Mucosa of rectum (tissue), 2 donors: ENCODE data around the gene ENTPD2.
A peak's percentile ranks its signal among the peaks of the same experiment; 100 is the strongest.

ENCODE experiments used
- H3K27ac ChIP-seq, 2 donors: one replicate each; pipeline ENCODE4 v1.7.0; 2013; ENCODE audit warnings: inconsistent platforms in 2 of 2, low read depth in 2 of 2, low read length in 2 of 2
- H3K27me3 ChIP-seq, 2 donors: one replicate each; pipeline ENCODE4 v1.7.0; 2013; ENCODE audit warnings: low read length in 2 of 2; ENCODE audit not compliant: control insufficient read depth in 2 of 2, insufficient read depth in 2 of 2
- H3K36me3 ChIP-seq, 2 donors: one replicate each; pipeline ENCODE4 v1.7.0; 2013; ENCODE audit warnings: low read length in 2 of 2; ENCODE audit not compliant: control insufficient read depth in 2 of 2, insufficient read depth in 2 of 2
- H3K4me1 ChIP-seq, 2 donors: one replicate each; pipeline ENCODE4 v1.7.0; 2013; ENCODE audit warnings: low read length in 2 of 2, mild to moderate bottlenecking in 1 of 2; ENCODE audit not compliant: control insufficient read depth in 2 of 2, insufficient read depth in 2 of 2
- H3K4me3 ChIP-seq, 2 donors: one replicate each; pipeline ENCODE4 v1.7.0; 2013; ENCODE audit warnings: low read length in 2 of 2
- H3K9ac ChIP-seq, 2 donors: one replicate each; pipeline ENCODE4 v1.7.0; 2013; ENCODE audit warnings: low read length in 2 of 2, low read depth in 1 of 2, mild to moderate bottlenecking in 1 of 2
- H3K9me3 ChIP-seq, 2 donors: one replicate each; pipeline ENCODE4 v1.7.0; 2013; ENCODE audit warnings: low read length in 2 of 2; ENCODE audit not compliant: control insufficient read depth in 2 of 2
- donor health status: healthy.
- donor health status: Normal muscosa, but diverticular disease.

The ENTPD2 gene

DNA sequence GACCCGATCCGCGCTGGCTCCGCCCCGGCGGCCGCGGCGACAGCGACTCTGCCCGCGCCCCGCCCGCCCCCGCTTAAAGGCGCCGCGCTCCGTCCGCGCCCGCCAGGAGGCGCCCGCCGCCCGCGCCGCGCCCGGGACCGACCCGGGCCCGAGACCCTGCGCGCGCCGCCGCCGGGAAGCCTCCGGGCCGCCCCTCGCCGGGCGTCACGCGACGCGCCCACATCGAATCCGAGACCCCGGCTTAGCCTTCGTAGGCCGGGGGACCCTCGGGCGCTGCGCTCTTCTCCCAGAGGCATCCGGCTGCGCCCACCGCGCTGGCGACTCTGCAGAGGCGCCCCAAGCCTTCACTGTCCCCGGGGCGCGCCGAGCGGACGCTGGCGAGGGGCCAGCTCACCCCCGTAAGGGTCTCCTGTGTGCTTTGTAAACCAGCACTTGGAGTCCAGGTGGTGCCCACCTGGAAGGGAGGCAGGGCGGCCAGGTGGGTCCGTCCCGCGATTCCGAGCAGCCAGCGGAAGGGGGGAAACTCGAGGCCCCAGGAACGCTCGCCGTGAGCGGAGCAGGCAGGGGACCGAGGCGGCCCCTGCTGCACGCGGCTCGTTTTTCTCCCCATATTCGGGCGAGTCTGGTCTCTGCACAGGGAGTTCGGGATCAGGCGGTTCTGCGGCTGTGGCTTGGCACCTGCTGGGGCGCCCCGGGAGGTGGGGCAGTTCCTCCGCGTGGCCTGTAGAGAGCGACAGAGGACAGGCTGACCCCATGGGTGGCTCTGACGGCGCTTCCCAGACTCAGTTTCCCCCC, 25.4 kb downstream of the ENTPD2 start:
- H3K4me3 ChIP-seq: peak overlapping the region; percentile 57 to 69
- H3K9ac ChIP-seq: peak overlapping the region; percentile 60 to 83
- no peaks in the 10 kb centered on the region for H3K9me3 ChIP-seq
- no peaks in the 10 kb centered on the region for H3K27me3 ChIP-seq
- no peaks in the 10 kb centered on the region for H3K36me3 ChIP-seq
- H3K4me1 ChIP-seq: peaks cover 42 to 45% of the 10 kb centered on the region in 2 donors
- peak overlapping the region in 1 of 2 donors; percentile 21 for H3K27ac ChIP-seq

- Histone ChIP-seq H3K4me3 (peak within 1 kb of the TSS; percentile 57 to 69), H3K36me3 (no peaks in the 10 kb centered on the region), H3K9ac (peak within 1 kb of the TSS; percentile 60 to 83), H3K9me3 (no peaks in the 10 kb centered on the region), H3K4me1 (peaks cover 48 to 51% of the 10 kb centered on the region in 2 donors), H3K27ac (peak within 1 kb of the TSS in 1 of 2 donors; percentile 21), H3K27me3 (no peaks in the 10 kb centered on the region)
These were observed 26.2 kb downstream of the ENTPD2 start, which contains the start of gene ABCA2 for GRCh38 chr9:137027369-137028262. Gene ABCA2, minus strand, starts transcription at chr9:137028237. Its CDS starts 97 bp downstream, at chr9:137028140.

GRCh38 chr9:137026828-137027227, 27.0 kb downstream of the ENTPD2 start:
- no peaks in the 10 kb centered on the region for H3K9me3 ChIP-seq
- peak overlapping the region; percentile 47 to 57 for H3K4me3 ChIP-seq
- peaks cover 51 to 53% of the 10 kb centered on the region in 2 donors for H3K4me1 ChIP-seq
- H3K36me3 ChIP-seq: no peaks in the 10 kb centered on the region
- no peak overlapping the region for H3K27ac ChIP-seq
- no peaks in the 10 kb centered on the region for H3K27me3 ChIP-seq
- H3K9ac ChIP-seq: peak overlapping the region in 1 of 2 donors; percentile 55

GRCh38 chr9:137026384-137026783, 27.5 kb downstream of the ENTPD2 start:
- no peak overlapping the region for H3K4me3 ChIP-seq
- H3K36me3 ChIP-seq: no peaks in the 10 kb centered on the region
- H3K9me3 ChIP-seq: no peaks in the 10 kb centered on the region
- H3K27me3 ChIP-seq: no peaks in the 10 kb centered on the region
- no peak overlapping the region for H3K9ac ChIP-seq
- H3K4me1 ChIP-seq: peaks cover 54% of the 10 kb centered on the region in 2 donors
- H3K27ac ChIP-seq: no peak overlapping the region

DNA sequence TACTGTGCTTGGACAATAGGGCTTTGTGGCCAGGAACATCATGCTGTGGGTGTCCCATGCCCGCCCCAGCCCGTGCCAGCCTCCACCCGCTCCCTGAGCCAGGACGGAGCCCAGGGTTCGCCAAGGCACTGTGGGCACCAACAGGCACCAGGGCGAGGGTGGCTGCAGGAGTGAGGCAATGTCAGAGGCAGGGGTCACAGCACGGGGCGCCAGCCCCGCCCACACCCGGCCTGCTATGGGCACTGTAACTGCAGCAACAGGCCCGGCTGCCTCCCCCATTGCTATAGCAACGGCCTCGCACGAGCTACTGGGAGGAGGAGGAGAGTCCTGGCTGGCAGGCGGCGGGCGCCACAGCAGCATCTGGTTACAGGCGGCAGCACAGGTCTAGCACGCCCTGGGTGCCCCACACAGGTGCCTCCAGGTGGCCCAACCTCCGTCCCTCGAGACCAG, 28.3 kb downstream of the ENTPD2 start:
- no peak overlapping the region for H3K4me3 ChIP-seq
- no peak overlapping the region for H3K9ac ChIP-seq

GRCh38 chr9:137023583-137023991, 30.3 kb downstream of the ENTPD2 start:
- H3K27me3 ChIP-seq: no peaks in the 10 kb centered on the region
- H3K36me3 ChIP-seq: no peaks in the 10 kb centered on the region
- peaks cover 29 to 39% of the 10 kb centered on the region in 2 donors for H3K4me1 ChIP-seq
- no peak overlapping the region for H3K27ac ChIP-seq
- H3K9ac ChIP-seq: no peak overlapping the region
- no peak overlapping the region for H3K4me3 ChIP-seq
- no peaks in the 10 kb centered on the region for H3K9me3 ChIP-seq

More for the DNA sequence above, 28.3 kb downstream of the ENTPD2 start:
- Histone ChIP-seq H3K27me3 (no peaks in the 10 kb centered on the region), H3K9me3 (no peaks in the 10 kb centered on the region), H3K36me3 (no peaks in the 10 kb centered on the region), H3K27ac (no peak overlapping the region), H3K4me1 (peaks cover 46 to 55% of the 10 kb centered on the region in 2 donors)

DNA sequence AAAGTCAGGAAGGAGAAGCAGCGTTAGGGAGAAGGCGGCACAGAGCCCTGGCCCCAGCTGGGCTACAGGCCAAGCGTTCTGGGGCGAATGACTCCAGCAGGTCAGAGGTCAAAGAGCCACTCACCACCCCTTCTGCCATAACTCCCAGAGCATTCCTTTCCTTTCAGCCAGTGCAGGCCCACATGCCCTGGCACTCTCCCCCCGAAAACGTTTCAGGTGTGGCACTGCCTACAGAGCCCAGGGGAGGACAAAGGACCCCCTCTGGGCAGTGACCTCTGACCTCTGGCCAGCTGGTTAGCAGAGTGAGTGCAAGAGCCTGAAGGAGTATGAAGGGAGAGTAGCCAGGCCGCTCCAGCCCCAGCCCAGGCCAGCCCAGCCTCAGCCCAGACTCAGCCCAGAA, 30.7 kb downstream of the ENTPD2 start:
- peak overlapping the region in 1 of 2 donors; percentile 2 for H3K9ac ChIP-seq
- H3K27me3 ChIP-seq: no peaks in the 10 kb centered on the region
- no peak overlapping the region for H3K27ac ChIP-seq
- no peaks in the 10 kb centered on the region for H3K36me3 ChIP-seq
- no peaks in the 10 kb centered on the region for H3K9me3 ChIP-seq
- H3K4me1 ChIP-seq: peaks cover 26 to 36% of the 10 kb centered on the region in 2 donors
- no peak overlapping the region for H3K4me3 ChIP-seq

DNA sequence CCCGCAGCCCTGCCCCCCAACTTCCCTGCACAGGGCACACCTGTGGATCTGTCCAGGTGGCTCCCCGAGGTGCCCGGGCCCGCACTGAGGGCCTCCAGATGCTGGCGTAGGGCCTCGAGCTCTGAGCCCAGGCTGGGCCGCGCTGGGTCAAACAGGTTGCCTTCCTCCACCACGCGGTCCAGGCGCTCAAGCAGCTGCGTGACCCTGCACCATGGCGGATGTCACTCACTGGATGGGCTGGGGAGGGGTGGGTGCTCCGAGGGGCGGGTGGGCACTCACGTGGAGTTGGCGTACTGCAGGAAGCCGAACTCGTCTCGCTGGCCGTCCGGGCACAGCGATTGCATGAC, 31.2 kb downstream of the ENTPD2 start:
- H3K4me3 ChIP-seq: peak overlapping the region in 1 of 2 donors; percentile 13
- H3K36me3 ChIP-seq: no peaks in the 10 kb centered on the region
- no peaks in the 10 kb centered on the region for H3K9me3 ChIP-seq
- H3K27ac ChIP-seq: peak overlapping the region; percentile 85 to 87
- peak overlapping the region in 1 of 2 donors; percentile 47 for H3K9ac ChIP-seq
- H3K27me3 ChIP-seq: no peaks in the 10 kb centered on the region
- peaks cover 25 to 35% of the 10 kb centered on the region in 2 donors for H3K4me1 ChIP-seq

- Histone ChIP-seq H3K4me3 (peak overlapping the region in 1 of 2 donors; percentile 13), H3K27ac (peak overlapping the region; percentile 85 to 87), H3K36me3 (peaks cover 3 to 4% of the 10 kb centered on the region in 2 donors)
These were observed 31.7 kb downstream of the ENTPD2 start for GRCh38 chr9:137021979-137022661.

More at GRCh38 chr9:137021979-137022661, 31.7 kb downstream of the ENTPD2 start:
- H3K4me1 ChIP-seq: peaks cover 20 to 30% of the 10 kb centered on the region in 2 donors
- no peaks in the 10 kb centered on the region for H3K9me3 ChIP-seq
- H3K27me3 ChIP-seq: no peaks in the 10 kb centered on the region
- H3K9ac ChIP-seq: peak overlapping the region in 1 of 2 donors; percentile 47
